ENCODE measurements around the gene ATE1.

GRCh38 chr10:121797490-121797889, 130.3 kb downstream of the ATE1 start:
- no peak for TF ChIP-seq CTCF (IDR thresholded peaks at IDR 0.05; ENCODE audit: insufficient read depth, low read depth, low read length)
- TF ChIP-seq EZH2 (IDR thresholded peaks at IDR 0.05; ENCODE audit: insufficient read depth, low read length): no peak
